Measurements from ENCODE around the gene THAP5.
"Not testable (repeated sequence)": the region's sequence is repeated elsewhere in the genome, so short reads cannot be mapped to it uniquely, and the experiment has no call there.

THAP5 gene

DNA sequence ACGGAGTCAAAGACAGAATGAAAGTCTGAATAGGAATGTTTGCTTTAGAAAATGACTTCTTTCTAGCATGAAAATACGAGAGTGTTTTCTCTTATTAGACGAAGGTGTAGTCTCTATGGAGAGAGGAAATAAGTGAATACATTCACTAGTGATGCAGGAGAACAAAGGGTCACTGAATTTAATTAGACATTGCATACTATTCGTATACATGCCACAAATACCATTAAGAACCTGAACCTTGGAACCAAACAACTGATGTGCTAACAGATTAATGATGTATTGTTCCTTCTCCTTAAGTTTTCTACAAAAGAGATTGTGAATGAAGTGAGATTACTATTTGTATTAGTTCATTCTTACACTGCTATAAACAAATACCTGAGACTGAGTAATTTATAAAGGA, 10.3 kb downstream of the THAP5 start:
- in situ Hi-C loops (cut with HindIII; ENCODE audit: low sequenced_read_pairs), result no loop called here
- TF ChIP-seq CTCF (IDR thresholded peaks at IDR 0.05; ENCODE audit: low read depth, low read length), result no peak

GRCh38 chr7:108557617-108558016, 11.9 kb downstream of the THAP5 start:
- TF ChIP-seq CTCF (IDR thresholded peaks at IDR 0.05; ENCODE audit: low read depth, low read length), result no peak
- in situ Hi-C loops (cut with HindIII; ENCODE audit: low sequenced_read_pairs), result no loop called here
- DNase-seq (ENCODE audit: low read depth, low spot score), result no peak
- H3K4me3 ChIP-seq (ENCODE audit: low read depth, low read length), result no peak overlapping the region

More for the DNA sequence above, 10.3 kb downstream of the THAP5 start:
- DNase-seq (ENCODE audit: low read depth, low spot score), result no peak
- no peak overlapping the region for H3K4me3 ChIP-seq (ENCODE audit: low read depth, low read length)

GRCh38 chr7:108557191-108557590, 12.3 kb downstream of the THAP5 start:
- TF ChIP-seq CTCF (IDR thresholded peaks at IDR 0.05; ENCODE audit: low read depth, low read length), result no peak
- no peak for DNase-seq (ENCODE audit: low read depth, low spot score)
- H3K4me3 ChIP-seq (ENCODE audit: low read depth, low read length), result no peak overlapping the region
- in situ Hi-C loops (cut with HindIII; ENCODE audit: low sequenced_read_pairs), result no loop called here

DNA sequence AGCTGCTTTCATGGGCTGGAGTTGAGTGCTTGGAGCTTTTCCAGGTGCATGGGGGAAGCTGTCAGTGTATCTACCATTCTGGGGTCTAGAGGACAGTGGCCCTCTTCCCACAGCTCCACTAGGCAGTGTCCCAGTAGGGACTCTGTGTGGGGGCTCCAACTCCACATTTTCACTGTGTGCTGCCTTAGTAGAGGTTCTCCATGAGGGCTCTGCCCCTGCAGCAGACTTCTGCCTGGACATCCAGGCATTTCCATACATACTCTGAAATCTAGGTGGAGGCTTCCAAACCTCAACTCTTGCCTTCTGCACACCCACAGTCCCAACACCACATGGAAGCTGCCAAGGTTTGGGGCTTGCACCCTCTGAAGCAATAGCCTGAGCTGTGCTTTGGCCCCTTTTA, 12.8 kb downstream of the THAP5 start:
- not testable (repeated sequence) for DNase-seq (ENCODE audit: low read depth, low spot score)

DNA sequence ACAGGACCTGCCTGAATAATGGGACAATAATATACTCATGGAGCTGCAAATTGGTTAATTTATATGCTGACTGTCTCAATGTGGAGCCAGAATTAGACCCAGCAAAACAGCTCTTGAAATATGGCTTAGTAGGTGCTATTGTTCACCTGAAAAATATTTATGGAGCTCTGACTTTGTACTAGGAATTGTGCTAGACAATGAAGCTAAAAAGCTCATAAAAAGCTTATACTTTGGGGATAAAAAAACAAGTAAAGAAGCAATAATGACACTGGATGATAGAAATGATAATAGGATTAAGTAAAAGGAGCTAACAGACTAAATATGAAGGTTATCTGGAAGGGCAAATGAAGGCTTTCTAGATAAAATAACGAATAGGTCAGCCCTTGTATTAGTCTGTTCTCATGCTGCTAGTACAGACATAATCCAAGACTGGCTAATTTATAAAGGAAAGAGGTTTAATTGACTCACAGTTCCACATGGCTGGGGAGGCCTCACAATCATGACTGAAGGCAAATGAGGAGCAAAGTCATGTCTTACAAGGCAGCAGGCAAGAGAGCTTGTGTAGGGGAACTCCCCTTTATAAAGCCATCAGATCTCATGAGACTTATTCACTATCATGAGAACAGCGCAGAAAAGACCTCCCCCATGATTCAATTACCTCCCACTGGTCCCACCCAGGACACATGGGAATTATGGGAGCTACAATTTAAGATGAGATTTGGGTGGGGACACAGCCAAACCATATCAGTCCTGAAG, 21.2 kb downstream of the THAP5 start:
- DNase-seq (ENCODE audit: low read depth, low spot score); in situ Hi-C loops (cut with HindIII; ENCODE audit: low sequenced_read_pairs); H3K4me3 ChIP-seq (ENCODE audit: low read depth, low read length): not testable (repeated sequence)

More for the DNA sequence above, 12.8 kb downstream of the THAP5 start:
- in situ Hi-C loops (cut with HindIII; ENCODE audit: low sequenced_read_pairs); H3K4me3 ChIP-seq (ENCODE audit: low read depth, low read length): not testable (repeated sequence)

DNA sequence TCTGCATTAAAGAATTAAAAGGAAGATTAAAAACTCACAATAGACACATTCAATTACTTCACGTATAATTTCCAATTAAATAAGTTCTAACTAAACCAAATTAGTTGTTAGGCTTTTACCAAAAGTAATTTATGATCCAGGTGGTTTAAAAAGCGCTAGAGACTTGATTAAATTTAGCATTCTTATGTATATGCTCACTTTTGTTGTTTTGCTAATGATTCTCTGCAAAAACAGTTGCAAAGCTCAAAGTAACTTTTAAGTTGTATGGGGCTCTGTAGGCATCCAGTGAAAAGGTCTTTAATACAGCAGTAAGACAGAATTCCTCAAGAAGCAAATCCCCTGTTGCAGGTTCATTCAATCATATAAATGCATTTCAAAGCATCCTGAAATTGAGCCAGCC, 28.0 kb downstream of the THAP5 start:
- TF ChIP-seq CTCF (IDR thresholded peaks at IDR 0.05; ENCODE audit: low read depth, low read length), result no peak
- H3K4me3 ChIP-seq (ENCODE audit: low read depth, low read length), result no peak overlapping the region
- in situ Hi-C loops (cut with HindIII; ENCODE audit: low sequenced_read_pairs), result no loop called here
- no peak for DNase-seq (ENCODE audit: low read depth, low spot score)

DNA sequence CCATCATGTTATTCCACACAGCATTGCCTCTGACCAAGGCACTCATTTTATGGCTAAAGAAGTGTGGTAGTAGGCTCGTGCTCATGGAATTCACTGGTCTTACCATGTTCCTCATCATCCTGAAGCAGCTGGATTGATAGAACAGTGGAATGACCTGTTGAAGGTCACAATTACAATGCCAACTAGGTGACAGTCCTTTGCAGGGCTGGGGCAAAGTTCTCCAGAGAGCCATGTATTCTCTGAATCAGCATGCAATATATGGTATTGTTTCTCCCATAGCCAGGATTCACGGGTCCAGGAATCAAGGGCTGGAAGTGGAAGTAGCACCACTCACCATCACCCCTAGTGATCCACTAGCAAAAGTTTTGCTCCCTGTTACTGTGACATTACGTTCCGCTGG, 30.8 kb downstream of the THAP5 start:
- DNase-seq (ENCODE audit: low read depth, low spot score); in situ Hi-C loops (cut with HindIII; ENCODE audit: low sequenced_read_pairs); H3K4me3 ChIP-seq (ENCODE audit: low read depth, low read length): not testable (repeated sequence)

DNA sequence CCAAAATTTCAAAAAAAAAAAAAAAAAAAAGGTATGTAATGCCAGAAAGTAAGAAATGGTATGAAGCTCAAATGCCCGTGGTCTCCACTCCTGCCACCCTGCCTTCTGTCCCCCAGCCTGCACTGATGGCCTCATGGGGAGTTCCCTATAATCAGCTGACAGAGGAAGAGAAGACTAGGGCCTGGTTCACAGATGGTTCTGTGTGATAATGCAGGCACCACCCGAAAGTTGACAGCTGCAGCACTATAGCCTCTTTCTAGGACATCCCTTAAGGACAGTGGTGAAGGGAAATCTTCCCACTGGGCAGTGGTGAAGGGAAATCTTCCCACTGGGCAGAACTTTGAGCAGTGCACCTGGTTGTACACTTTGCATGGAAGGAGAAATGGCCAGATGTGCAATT, 31.3 kb downstream of the THAP5 start:
- H3K4me3 ChIP-seq (ENCODE audit: low read depth, low read length); in situ Hi-C loops (cut with HindIII; ENCODE audit: low sequenced_read_pairs); DNase-seq (ENCODE audit: low read depth, low spot score): not testable (repeated sequence)

GRCh38 chr7:108537229-108537628, 32.3 kb downstream of the THAP5 start:
- H3K4me3 ChIP-seq (ENCODE audit: low read depth, low read length), result no peak overlapping the region
- in situ Hi-C loops (cut with HindIII; ENCODE audit: low sequenced_read_pairs), result no loop called here
- TF ChIP-seq CTCF (IDR thresholded peaks at IDR 0.05; ENCODE audit: low read depth, low read length), result no peak
- DNase-seq (ENCODE audit: low read depth, low spot score), result no peak

Data from astrocyte of the spinal cord (primary cell).